OCI-M1 (cell line): Measurements from ENCODE around the gene CAMK2D.
"Not testable (repeated sequence)": the region's sequence is repeated elsewhere in the genome, so short reads cannot be mapped to it uniquely, and the experiment has no call there.

ENCODE experiments used
- DNase-seq: peaks from one replicate; lab custom pipeline; 2025; lab: John Stamatoyannopoulos, UW

Gene CAMK2D

GRCh38 chr4:113730467-113731216 is 30.9 kb downstream of the CAMK2D start:
- no peak for DNase-seq

GRCh38 chr4:113727802-113728201 is 33.7 kb downstream of the CAMK2D start:
- DNase-seq: no peak

- peak; percentile 23 for DNase-seq
Observed at GRCh38 chr4:113725963-113726362, 35.6 kb downstream of the CAMK2D start.

- no peak for DNase-seq
Observed at GRCh38 chr4:113718252-113718651, 43.3 kb downstream of the CAMK2D start.

- DNase-seq: no peak
Observed at GRCh38 chr4:113711883-113712662, 49.5 kb downstream of the CAMK2D start.

GRCh38 chr4:113708250-113708649 is 53.3 kb downstream of the CAMK2D start:
- no peak for DNase-seq

GRCh38 chr4:113707048-113707447 is 54.5 kb downstream of the CAMK2D start:
- DNase-seq: no peak

- DNase-seq: not testable (repeated sequence)
Observed at GRCh38 chr4:113705097-113705496, 56.4 kb downstream of the CAMK2D start.

- DNase-seq: not testable (repeated sequence)
Observed at GRCh38 chr4:113702596-113702995, 58.9 kb downstream of the CAMK2D start.

GRCh38 chr4:113701169-113701568 is 60.4 kb downstream of the CAMK2D start:
- DNase-seq: no peak

GRCh38 chr4:113700602-113701150 is 60.9 kb downstream of the CAMK2D start:
- no peak for DNase-seq

- no peak for DNase-seq
Observed at GRCh38 chr4:113699772-113700171, 61.8 kb downstream of the CAMK2D start.

GRCh38 chr4:113697429-113697828 is 64.1 kb downstream of the CAMK2D start:
- no peak for DNase-seq

GRCh38 chr4:113695328-113696169 is 66.0 kb downstream of the CAMK2D start:
- no peak for DNase-seq

GRCh38 chr4:113694008-113694407 is 67.5 kb downstream of the CAMK2D start:
- no peak for DNase-seq

GRCh38 chr4:113692809-113693411 is 68.6 kb downstream of the CAMK2D start:
- DNase-seq: no peak

GRCh38 chr4:113691676-113692075 is 69.9 kb downstream of the CAMK2D start:
- no peak for DNase-seq

- no peak for DNase-seq
Observed at GRCh38 chr4:113689394-113689793, 72.1 kb downstream of the CAMK2D start.

- peak; percentile 7 for DNase-seq
Observed at GRCh38 chr4:113687067-113687718, 74.3 kb downstream of the CAMK2D start.

GRCh38 chr4:113685157-113685556 is 76.4 kb downstream of the CAMK2D start:
- not testable (repeated sequence) for DNase-seq

GRCh38 chr4:113684534-113685091 is 76.9 kb downstream of the CAMK2D start:
- peak; percentile 4 for DNase-seq
